Neural progenitor cell (in vitro differentiated cells): ENCODE results near the gene PPP1R27. TPM values are rescaled to one million over a fixed set of nuclear protein-coding genes. Genes with fewer than 3 reads are reported as not detected.

Experiments
- DNase-seq: peaks from one replicate; pipeline ENCODE4 v3.0.0-alpha.2; 2016; ENCODE audit warnings: low spot score
- H2AFZ ChIP-seq: fragments of 200-600 bp; sonication (generic); replicated peaks from 2 replicates; pipeline ENCODE4 v1.6.1; 2016; ENCODE audit warnings: antibody characterized with exemption
- H3F3A ChIP-seq: fragments of 200-600 bp; sonication (generic); 2 replicates; pipeline ENCODE4 v1.6.1; 2016; ENCODE audit warnings: antibody characterized with exemption, low read depth
- H3K27ac ChIP-seq: fragments of 200-600 bp; sonication (generic); 2 replicates; pipeline ENCODE4 v1.5.1; 2016; ENCODE audit warnings: mild to moderate bottlenecking
- H3K27me3 ChIP-seq: fragments of 200-600 bp; sonication (generic); 2 replicates; pipeline ENCODE4 v1.6.1; 2016; ENCODE audit warnings: mild to moderate bottlenecking, moderate library complexity
- H3K36me3 ChIP-seq: fragments of 200-600 bp; sonication (generic); 2 replicates; pipeline ENCODE4 v1.5.1; 2016
- H3K4me1 ChIP-seq: fragments of 200-600 bp; sonication (generic); 2 replicates; pipeline ENCODE4 v1.6.1; 2016; ENCODE audit warnings: mixed run types
- H3K4me2 ChIP-seq: fragments of 200-600 bp; sonication (generic); 2 replicates; pipeline ENCODE4 v1.6.1; 2016
- H3K4me3 ChIP-seq: fragments of 200-600 bp; sonication (generic); 2 replicates; pipeline ENCODE4 v1.5.1; 2016
- H3K79me2 ChIP-seq: fragments of 200-600 bp; sonication (generic); 2 replicates; pipeline ENCODE4 v1.6.1; 2016; ENCODE audit warnings: low read depth
- H3K9ac ChIP-seq: fragments of 200-600 bp; sonication (generic); 2 replicates; pipeline ENCODE4 v1.6.1; 2016
- H3K9me3 ChIP-seq: fragments of 200-600 bp; sonication (generic); 2 replicates; pipeline ENCODE4 v1.5.1; 2016; ENCODE audit warnings: low read depth
- H4K20me1 ChIP-seq: fragments of 200-600 bp; sonication (generic); 2 replicates; pipeline ENCODE4 v1.6.1; 2016; ENCODE audit warnings: low read depth
- H3K27ac Mint-ChIP-seq: 3 replicates; pipeline ENCODE4 v1.8.0; 2021; ENCODE audit warnings: mixed read lengths
- H3K27me3 Mint-ChIP-seq: 2 replicates; pipeline ENCODE4 v1.8.0; 2022; ENCODE audit warnings: low read depth, mild to moderate bottlenecking, inconsistent platforms, moderate library complexity, mixed read lengths; ENCODE audit not compliant: insufficient read depth
- H3K36me3 Mint-ChIP-seq: 3 replicates; pipeline ENCODE4 v1.8.0; 2021; ENCODE audit warnings: mixed read lengths
- H3K4me1 Mint-ChIP-seq: 3 replicates; pipeline ENCODE4 v1.8.0; 2021; ENCODE audit warnings: mixed read lengths
- H3K4me3 Mint-ChIP-seq: 3 replicates; pipeline ENCODE4 v1.8.0; 2021; ENCODE audit warnings: mild to moderate bottlenecking, moderate library complexity, mixed read lengths
- H3K9me3 Mint-ChIP-seq: 3 replicates; pipeline ENCODE4 v1.8.0; 2020; ENCODE audit warnings: mixed read lengths
- CTCF ChIP-seq: fragments of 200-600 bp; sonication (generic); IDR thresholded peaks from 2 replicates; pipeline ENCODE4 v1.5.1; 2017; ENCODE audit warnings: antibody characterized with exemption, mild to moderate bottlenecking
- EZH2 ChIP-seq: fragments of 200-600 bp; sonication (generic); IDR thresholded peaks from 2 replicates; pipeline ENCODE4 v1.6.1; 2017; ENCODE audit warnings: antibody characterized with exemption, mild to moderate bottlenecking, moderate library complexity
- EZH2phosphoT487 ChIP-seq: fragments of 200-600 bp; sonication (generic); IDR thresholded peaks from 2 replicates; pipeline ENCODE4 v1.6.1; 2017; ENCODE audit warnings: antibody characterized with exemption
- total RNA-seq: library from RNA; depleted of rRNA; stranded (reverse); fragments of >200 nt; gene quantifications from 2 replicates; pipeline ENCODE4 v1.2.3, GENCODE V29; 2015; ENCODE audit warnings: low replicate concordance

PPP1R27 gene
- total RNA-seq, 1 donor from 2014 or later: not detected

- H3K27ac ChIP-seq: peak overlapping the region; percentile 39
Measured at GRCh38 chr17:81866440-81867169, 31.8 kb upstream of the PPP1R27 start.

GRCh38 chr17:81865733-81866439, 31.0 kb upstream of the PPP1R27 start:
- Histone ChIP-seq H3F3A (peaks cover 65% of the 10 kb centered on the region), H4K20me1 (peaks cover 52% of the 10 kb centered on the region), H3K9me3 (no peaks in the 10 kb centered on the region), H3K9ac (no peak overlapping the region), H3K27me3 (no peaks in the 10 kb centered on the region), H2AFZ (no peak overlapping the region), H3K36me3 (no peaks in the 10 kb centered on the region), H3K79me2 (peaks cover 46% of the 10 kb centered on the region), H3K4me2 (no peak overlapping the region), H3K4me3 (no peak overlapping the region), H3K27ac (no peak overlapping the region), H3K4me1 (peaks cover 9% of the 10 kb centered on the region)
- DNase-seq: no peak
- peak overlapping the region; percentile 38 for H3K4me3 Mint-ChIP-seq
- peaks cover 14% of the 10 kb centered on the region for H3K4me1 Mint-ChIP-seq
- H3K36me3 Mint-ChIP-seq: peaks cover 6% of the 10 kb centered on the region
- H3K9me3 Mint-ChIP-seq: no peaks in the 10 kb centered on the region
- peaks cover 10% of the 10 kb centered on the region for H3K27me3 Mint-ChIP-seq
- H3K27ac Mint-ChIP-seq: no peak overlapping the region
- TF ChIP-seq EZH2 (no peak), CTCF (no peak), EZH2phosphoT487 (no peak)

More at GRCh38 chr17:81866440-81867169, 31.8 kb upstream of the PPP1R27 start:
- H3K4me1 ChIP-seq: peaks cover 9% of the 10 kb centered on the region
- no peak overlapping the region for H3K4me3 ChIP-seq
- H4K20me1 ChIP-seq: peaks cover 52% of the 10 kb centered on the region
- peaks cover 59% of the 10 kb centered on the region for H3F3A ChIP-seq
- Mint-ChIP-seq H3K4me3 (no peak overlapping the region), H3K9me3 (no peaks in the 10 kb centered on the region), H3K27me3 (peaks cover 7% of the 10 kb centered on the region), H3K36me3 (peaks cover 6% of the 10 kb centered on the region), H3K27ac (no peak overlapping the region), H3K4me1 (peaks cover 14% of the 10 kb centered on the region)
- no peaks in the 10 kb centered on the region for H3K9me3 ChIP-seq
- no peak for DNase-seq
- H3K27me3 ChIP-seq: no peaks in the 10 kb centered on the region
- no peaks in the 10 kb centered on the region for H3K36me3 ChIP-seq
- peaks cover 45% of the 10 kb centered on the region for H3K79me2 ChIP-seq
- no peak overlapping the region for H3K4me2 ChIP-seq
- no peak for TF ChIP-seq EZH2phosphoT487
- no peak for TF ChIP-seq EZH2
- no peak for TF ChIP-seq CTCF
- no peak overlapping the region for H3K9ac ChIP-seq
- H2AFZ ChIP-seq: no peak overlapping the region

GRCh38 chr17:81865358-81865732, 30.5 kb upstream of the PPP1R27 start:
- peaks cover 16% of the 10 kb centered on the region for H3K4me1 Mint-ChIP-seq
- H3K4me3 Mint-ChIP-seq: peak overlapping the region; percentile 38
- no peaks in the 10 kb centered on the region for H3K9me3 Mint-ChIP-seq
- Histone ChIP-seq H3K79me2 (peaks cover 42% of the 10 kb centered on the region), H3K4me3 (no peak overlapping the region), H3K9ac (no peak overlapping the region), H3K4me2 (no peak overlapping the region), H3K9me3 (no peaks in the 10 kb centered on the region), H3K36me3 (no peaks in the 10 kb centered on the region), H3K27me3 (no peaks in the 10 kb centered on the region), H2AFZ (no peak overlapping the region), H3F3A (peaks cover 63% of the 10 kb centered on the region), H3K27ac (no peak overlapping the region), H3K4me1 (peaks cover 9% of the 10 kb centered on the region), H4K20me1 (peaks cover 50% of the 10 kb centered on the region)
- TF ChIP-seq CTCF: no peak
- no peak for TF ChIP-seq EZH2
- no peak for TF ChIP-seq EZH2phosphoT487
- DNase-seq: no peak
- H3K36me3 Mint-ChIP-seq: peaks cover 6% of the 10 kb centered on the region
- peaks cover 11% of the 10 kb centered on the region for H3K27me3 Mint-ChIP-seq
- no peak overlapping the region for H3K27ac Mint-ChIP-seq
